GM23248 (cell line): ENCODE results near the gene ZNF324B.

Source experiments
- EZH2 ChIP-seq: fragments of 200-600 bp; sonication (generic); IDR thresholded peaks from 2 replicates; pipeline ENCODE4 v1.6.1; 2018; ENCODE audit warnings: antibody characterized with exemption, mild to moderate bottlenecking; ENCODE audit not compliant: insufficient read depth, poor library complexity, severe bottlenecking
- EZH2phosphoT487 ChIP-seq: fragments of 200-600 bp; sonication (generic); IDR thresholded peaks from 2 replicates; pipeline ENCODE4 v1.6.1; 2018; ENCODE audit warnings: antibody characterized with exemption, moderate library complexity, mild to moderate bottlenecking, low read depth; ENCODE audit not compliant: insufficient read depth

DNA sequence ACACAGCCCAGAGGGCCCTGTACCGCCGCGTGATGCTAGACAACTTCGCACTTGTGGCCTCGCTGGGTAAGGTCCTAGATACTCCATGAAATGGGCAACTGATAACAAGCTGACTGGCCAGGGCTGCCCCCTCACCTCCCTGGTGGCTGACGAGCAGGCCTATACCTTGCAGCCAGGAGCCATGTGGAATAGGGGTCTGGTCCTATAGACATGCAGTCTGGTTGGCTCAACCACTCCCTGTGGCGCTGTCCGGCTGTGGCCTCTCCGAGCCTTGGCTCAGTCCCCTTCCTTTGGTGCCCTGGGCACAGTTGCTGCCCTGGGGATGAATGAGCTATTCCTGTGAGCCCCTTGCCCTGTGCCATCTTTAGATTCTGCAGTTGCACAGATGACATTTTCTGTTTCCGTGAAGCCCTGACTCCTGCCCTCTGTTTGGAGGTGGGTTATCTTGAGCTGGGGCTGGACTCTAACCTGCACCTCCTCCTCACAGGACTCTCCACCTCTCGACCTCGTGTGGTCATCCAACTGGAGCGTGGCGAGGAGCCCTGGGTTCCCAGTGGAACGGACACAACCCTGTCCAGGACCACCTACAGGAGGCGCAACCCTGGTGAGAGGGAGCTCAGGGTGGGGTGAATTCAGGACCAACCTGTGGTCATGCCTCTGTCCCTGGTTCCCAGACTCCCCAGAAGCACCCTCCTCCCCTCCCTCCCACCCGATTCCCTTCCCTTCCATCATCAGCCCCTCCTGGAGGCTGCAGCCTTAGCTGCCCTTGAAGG lies 18.0 kb downstream of the ZNF324B start:
- TF ChIP-seq EZH2, result no peak
- TF ChIP-seq EZH2phosphoT487, result no peak
